ENCODE measurements around the gene KRTAP1-3.

KRTAP1-3 gene

GRCh38 chr17:41016578-41017215 is 18.0 kb downstream of the KRTAP1-3 start:
- Histone ChIP-seq H3K4me3 (ENCODE audit: low read length) (no peak overlapping the region), H3K4me1 (ENCODE audit: insufficient read depth, low read length) (no peaks in the 10 kb centered on the region), H3K27me3 (ENCODE audit: insufficient read depth, low read length) (no peaks in the 10 kb centered on the region), H3K36me3 (ENCODE audit: insufficient read depth, low read depth, low read length) (no peaks in the 10 kb centered on the region), H3K9me3 (ENCODE audit: insufficient read depth, low read depth, low read length) (no peaks in the 10 kb centered on the region), H3K9ac (ENCODE audit: low read depth, low read length) (no peak overlapping the region), H3K27ac (ENCODE audit: low read length) (no peak overlapping the region)

DNA sequence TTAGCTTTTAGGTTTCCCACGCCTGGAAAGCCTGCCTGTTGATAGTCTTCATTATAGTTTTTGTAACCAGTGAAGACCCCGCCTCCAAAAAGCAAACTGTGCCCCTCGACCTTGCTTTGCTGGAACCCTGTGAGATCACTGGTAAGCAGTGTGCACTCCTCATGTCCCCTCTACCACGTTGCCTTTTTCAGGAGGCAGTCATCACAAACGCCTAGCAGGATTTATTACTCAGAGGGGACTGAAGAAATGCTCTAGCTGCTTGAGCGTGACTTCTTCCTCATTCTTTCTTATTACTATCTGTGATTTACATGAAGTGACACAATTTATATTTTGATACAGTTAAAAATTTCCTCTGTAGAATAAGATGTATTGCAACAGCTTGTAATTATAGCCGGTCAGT is 19.2 kb downstream of the KRTAP1-3 start:
- no peaks in the 10 kb centered on the region for H3K27me3 ChIP-seq (ENCODE audit: insufficient read depth, low read length)
- no peak overlapping the region for H3K27ac ChIP-seq (ENCODE audit: low read length)
- no peaks in the 10 kb centered on the region for H3K4me1 ChIP-seq (ENCODE audit: insufficient read depth, low read length)
- no peak overlapping the region for H3K9ac ChIP-seq (ENCODE audit: low read depth, low read length)
- no peaks in the 10 kb centered on the region for H3K9me3 ChIP-seq (ENCODE audit: insufficient read depth, low read depth, low read length)
- H3K36me3 ChIP-seq (ENCODE audit: insufficient read depth, low read depth, low read length): no peaks in the 10 kb centered on the region
- H3K4me3 ChIP-seq (ENCODE audit: low read length): no peak overlapping the region

- no peaks in the 10 kb centered on the region for H3K36me3 ChIP-seq (ENCODE audit: insufficient read depth, low read depth, low read length)
- no peak overlapping the region for H3K9ac ChIP-seq (ENCODE audit: low read depth, low read length)
- no peaks in the 10 kb centered on the region for H3K27me3 ChIP-seq (ENCODE audit: insufficient read depth, low read length)
- peaks cover 8% of the 10 kb centered on the region; the same call in 1 of the 2 replicates for H3K4me1 ChIP-seq (ENCODE audit: insufficient read depth, low read length)
- no peak overlapping the region for H3K27ac ChIP-seq (ENCODE audit: low read length)
- no peaks in the 10 kb centered on the region for H3K9me3 ChIP-seq (ENCODE audit: insufficient read depth, low read depth, low read length)
- H3K4me3 ChIP-seq (ENCODE audit: low read length): no peak overlapping the region
These were observed 21.1 kb downstream of the KRTAP1-3 start for GRCh38 chr17:41013606-41014005.

DNA sequence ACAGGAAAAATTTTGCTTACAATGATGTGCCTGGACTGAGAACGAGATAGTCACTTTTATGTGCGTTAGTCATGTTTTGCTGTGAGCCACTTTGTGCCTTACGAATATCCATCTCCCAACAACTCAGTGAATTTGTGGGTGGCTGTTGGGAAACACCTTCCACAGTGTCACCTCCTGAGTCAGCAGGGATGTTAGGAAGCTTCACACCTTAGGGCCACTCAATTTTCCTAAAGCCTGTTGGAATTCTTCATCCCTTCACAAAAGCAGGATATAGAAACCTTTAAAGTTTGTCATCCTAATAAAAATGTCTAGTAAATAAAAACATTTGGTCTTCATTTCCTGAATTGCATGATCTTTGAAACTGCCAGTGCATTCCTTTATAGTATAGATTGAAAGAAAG is 21.5 kb downstream of the KRTAP1-3 start:
- Histone ChIP-seq H3K27ac (ENCODE audit: low read length) (no peak overlapping the region), H3K9ac (ENCODE audit: low read depth, low read length) (no peak overlapping the region), H3K27me3 (ENCODE audit: insufficient read depth, low read length) (no peaks in the 10 kb centered on the region), H3K4me3 (ENCODE audit: low read length) (no peak overlapping the region), H3K36me3 (ENCODE audit: insufficient read depth, low read depth, low read length) (no peaks in the 10 kb centered on the region), H3K9me3 (ENCODE audit: insufficient read depth, low read depth, low read length) (no peaks in the 10 kb centered on the region), H3K4me1 (ENCODE audit: insufficient read depth, low read length) (peaks cover 8% of the 10 kb centered on the region; the same call in 1 of the 2 replicates)

DNA sequence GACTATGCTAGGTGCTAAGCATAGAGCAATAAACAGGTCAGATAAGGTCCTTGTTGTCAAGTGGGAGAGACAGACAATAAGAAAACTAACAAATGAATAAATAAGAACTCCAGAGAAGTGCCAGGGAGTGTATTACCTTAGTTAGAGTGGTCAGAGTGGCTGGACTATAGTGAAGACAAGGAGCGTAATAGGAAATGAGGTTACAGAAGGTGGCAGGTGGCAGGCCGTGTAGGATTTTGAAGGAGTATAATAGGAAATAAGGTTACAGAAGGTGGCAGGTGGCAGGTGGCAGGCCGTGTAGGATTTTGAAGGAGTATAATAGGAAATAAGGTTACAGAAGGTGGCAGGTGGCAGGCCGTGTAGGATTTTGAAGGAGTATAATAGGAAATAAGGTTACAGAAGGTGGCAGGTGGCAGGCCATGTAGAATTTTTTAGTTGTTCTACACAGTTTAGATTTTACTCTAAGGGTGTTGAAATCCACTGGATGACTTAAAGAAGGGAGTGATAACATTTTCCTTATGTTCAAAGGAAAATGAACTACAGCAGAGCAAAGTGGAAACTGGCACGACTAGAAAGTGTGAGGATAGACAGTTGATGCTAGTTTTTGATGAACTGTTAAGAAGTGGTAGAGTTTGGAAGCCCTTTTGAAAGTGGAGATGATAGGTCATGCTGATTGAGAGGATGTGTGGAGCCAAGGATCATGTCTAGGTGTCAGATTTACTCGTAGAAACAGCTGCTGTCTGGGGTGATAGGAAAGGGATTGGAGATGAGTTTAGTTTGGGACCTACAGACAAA is 22.2 kb downstream of the KRTAP1-3 start:
- peaks cover 8% of the 10 kb centered on the region; the same call in 1 of the 2 replicates for H3K4me1 ChIP-seq (ENCODE audit: insufficient read depth, low read length)
- no peak overlapping the region for H3K4me3 ChIP-seq (ENCODE audit: low read length)
- no peak overlapping the region for H3K9ac ChIP-seq (ENCODE audit: low read depth, low read length)
- H3K27me3 ChIP-seq (ENCODE audit: insufficient read depth, low read length): no peaks in the 10 kb centered on the region
- H3K36me3 ChIP-seq (ENCODE audit: insufficient read depth, low read depth, low read length): no peaks in the 10 kb centered on the region
- no peak overlapping the region for H3K27ac ChIP-seq (ENCODE audit: low read length)
- H3K9me3 ChIP-seq (ENCODE audit: insufficient read depth, low read depth, low read length): no peaks in the 10 kb centered on the region; the same call in 1 of the 2 replicates

DNA sequence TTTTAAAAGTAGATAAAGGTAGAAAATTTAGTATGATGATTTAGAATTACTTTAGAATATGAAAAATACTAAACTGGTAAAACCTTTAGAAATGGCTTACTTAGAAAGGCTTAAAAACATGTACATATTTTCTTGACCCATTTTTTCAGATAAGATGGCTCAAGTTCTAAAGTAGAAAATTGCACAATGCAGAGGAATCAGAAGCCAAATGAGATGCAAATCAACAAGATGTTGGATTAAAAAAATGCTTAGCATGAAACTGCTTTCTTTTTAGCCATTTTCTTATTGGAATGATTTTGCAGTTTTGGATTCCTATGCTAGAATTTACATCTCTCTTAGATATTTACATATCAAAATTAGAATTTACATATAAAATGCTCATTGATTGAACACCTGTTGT is 24.2 kb downstream of the KRTAP1-3 start:
- Histone ChIP-seq H3K27ac (ENCODE audit: low read length) (no peak overlapping the region), H3K9ac (ENCODE audit: low read depth, low read length) (no peak overlapping the region)

GRCh38 chr17:41009936-41010335 is 24.7 kb downstream of the KRTAP1-3 start:
- no peak overlapping the region for H3K4me3 ChIP-seq (ENCODE audit: low read length)
- H3K27ac ChIP-seq (ENCODE audit: low read length): no peak overlapping the region
- H3K27me3 ChIP-seq (ENCODE audit: insufficient read depth, low read length): no peaks in the 10 kb centered on the region
- no peak overlapping the region for H3K9ac ChIP-seq (ENCODE audit: low read depth, low read length)
- peaks cover 8% of the 10 kb centered on the region; the same call in 1 of the 2 replicates for H3K4me1 ChIP-seq (ENCODE audit: insufficient read depth, low read length)
- no peaks in the 10 kb centered on the region for H3K36me3 ChIP-seq (ENCODE audit: insufficient read depth, low read depth, low read length)
- H3K9me3 ChIP-seq (ENCODE audit: insufficient read depth, low read depth, low read length): no peaks in the 10 kb centered on the region; the same call in 1 of the 2 replicates

More for the DNA sequence above, 24.2 kb downstream of the KRTAP1-3 start:
- Histone ChIP-seq H3K27me3 (ENCODE audit: insufficient read depth, low read length) (no peaks in the 10 kb centered on the region), H3K36me3 (ENCODE audit: insufficient read depth, low read depth, low read length) (no peaks in the 10 kb centered on the region), H3K4me1 (ENCODE audit: insufficient read depth, low read length) (peaks cover 8% of the 10 kb centered on the region; the same call in 1 of the 2 replicates), H3K4me3 (ENCODE audit: low read length) (no peak overlapping the region), H3K9me3 (ENCODE audit: insufficient read depth, low read depth, low read length) (no peaks in the 10 kb centered on the region; the same call in 1 of the 2 replicates)

DNA sequence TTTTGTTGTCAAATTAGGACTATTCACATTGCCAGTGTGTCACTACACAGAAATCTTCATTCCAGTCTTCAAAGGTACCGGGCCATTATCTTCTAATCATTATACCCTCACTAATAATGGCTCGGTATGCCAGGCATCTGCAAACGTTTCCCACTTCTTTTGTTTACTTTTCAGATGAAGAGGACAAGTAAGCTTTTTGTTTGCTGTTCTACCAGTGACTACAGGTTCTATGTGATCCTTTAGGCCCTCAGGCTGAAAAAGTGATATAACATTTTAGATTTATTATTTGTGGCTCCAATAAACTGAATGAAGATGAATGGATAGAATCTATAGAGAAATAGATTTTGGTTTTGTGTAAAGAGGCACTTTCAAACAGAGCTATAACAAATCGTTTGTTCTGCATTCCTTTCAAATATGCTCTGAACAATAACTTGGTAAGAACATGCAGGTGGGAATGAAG is 25.3 kb downstream of the KRTAP1-3 start:
- Histone ChIP-seq H3K4me3 (ENCODE audit: low read length) (no peak overlapping the region), H3K27me3 (ENCODE audit: insufficient read depth, low read length) (no peaks in the 10 kb centered on the region), H3K27ac (ENCODE audit: low read length) (no peak overlapping the region), H3K9ac (ENCODE audit: low read depth, low read length) (no peak overlapping the region), H3K9me3 (ENCODE audit: insufficient read depth, low read depth, low read length) (no peaks in the 10 kb centered on the region; the same call in 1 of the 2 replicates), H3K36me3 (ENCODE audit: insufficient read depth, low read depth, low read length) (no peaks in the 10 kb centered on the region), H3K4me1 (ENCODE audit: insufficient read depth, low read length) (peaks cover 8% of the 10 kb centered on the region; the same call in 1 of the 2 replicates)

GRCh38 chr17:41008811-41009210 is 25.9 kb downstream of the KRTAP1-3 start, which contains the start of gene KRTAP3-1:
TSS of gene KRTAP3-1 (minus strand) at chr17:41009128. CDS start at chr17:41009074, 54 bp downstream.
- no peak within 1 kb of the TSS for H3K4me3 ChIP-seq (ENCODE audit: low read length)
- H3K27ac ChIP-seq (ENCODE audit: low read length): no peak within 1 kb of the TSS
- peaks cover 8% of the 10 kb centered on the region; the same call in 1 of the 2 replicates for H3K4me1 ChIP-seq (ENCODE audit: insufficient read depth, low read length)
- H3K9me3 ChIP-seq (ENCODE audit: insufficient read depth, low read depth, low read length): no peaks in the 10 kb centered on the region; the same call in 1 of the 2 replicates
- H3K27me3 ChIP-seq (ENCODE audit: insufficient read depth, low read length): no peaks in the 10 kb centered on the region
- no peak within 1 kb of the TSS for H3K9ac ChIP-seq (ENCODE audit: low read depth, low read length)
- H3K36me3 ChIP-seq (ENCODE audit: insufficient read depth, low read depth, low read length): no peaks in the 10 kb centered on the region

DNA sequence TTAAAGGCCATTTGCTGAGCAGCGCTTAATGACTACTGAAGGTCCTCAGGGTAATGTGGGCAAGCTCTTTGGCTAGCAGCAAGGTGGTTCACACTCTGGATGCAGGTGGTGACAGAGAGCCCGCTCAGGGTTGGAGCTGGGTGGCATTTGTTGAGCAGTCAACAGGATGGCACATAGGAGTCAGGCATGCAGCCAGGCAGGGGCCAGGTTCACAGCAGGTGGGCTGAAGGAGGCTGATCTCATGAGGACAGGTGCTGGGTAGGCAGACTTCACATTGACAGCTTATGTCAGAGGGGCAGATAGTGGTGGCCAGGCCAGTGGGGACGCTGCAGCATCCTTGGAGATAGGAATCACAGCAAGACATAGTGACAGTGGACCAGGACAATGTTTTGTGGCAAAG is 30.3 kb downstream of the KRTAP1-3 start:
- Histone ChIP-seq H3K4me1 (ENCODE audit: insufficient read depth, low read length) (peaks cover 3% of the 10 kb centered on the region; the same call in 1 of the 2 replicates), H3K4me3 (ENCODE audit: low read length) (no peak overlapping the region), H3K27ac (ENCODE audit: low read length) (no peak overlapping the region), H3K9me3 (ENCODE audit: insufficient read depth, low read depth, low read length) (no peaks in the 10 kb centered on the region; the same call in 1 of the 2 replicates), H3K36me3 (ENCODE audit: insufficient read depth, low read depth, low read length) (no peaks in the 10 kb centered on the region), H3K27me3 (ENCODE audit: insufficient read depth, low read length) (no peaks in the 10 kb centered on the region), H3K9ac (ENCODE audit: low read depth, low read length) (no peak overlapping the region)

DNA sequence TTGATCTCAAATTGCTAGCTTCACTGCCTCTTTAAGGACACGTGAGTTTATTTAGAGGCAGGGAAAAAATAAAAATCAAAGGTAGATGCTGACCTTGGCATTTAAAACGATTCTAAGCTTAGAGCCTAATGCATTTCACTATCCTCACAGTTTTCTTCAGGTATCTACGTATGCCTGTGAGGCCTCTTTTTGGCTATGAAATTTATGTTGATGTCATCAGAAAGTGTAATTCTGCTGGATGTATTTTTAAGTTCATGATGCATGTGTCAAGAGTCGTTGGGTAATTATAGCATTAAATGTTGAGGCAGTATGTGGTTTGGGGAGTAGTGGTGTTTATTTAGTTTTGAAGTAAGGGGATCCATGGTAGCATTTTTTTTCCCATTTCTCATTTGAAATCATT is 30.7 kb downstream of the KRTAP1-3 start:
- Histone ChIP-seq H3K4me3 (ENCODE audit: low read length) (no peak overlapping the region), H3K9me3 (ENCODE audit: insufficient read depth, low read depth, low read length) (no peaks in the 10 kb centered on the region; the same call in 1 of the 2 replicates), H3K36me3 (ENCODE audit: insufficient read depth, low read depth, low read length) (no peaks in the 10 kb centered on the region), H3K9ac (ENCODE audit: low read depth, low read length) (no peak overlapping the region), H3K4me1 (ENCODE audit: insufficient read depth, low read length) (no peaks in the 10 kb centered on the region), H3K27me3 (ENCODE audit: insufficient read depth, low read length) (no peaks in the 10 kb centered on the region), H3K27ac (ENCODE audit: low read length) (no peak overlapping the region)
